Esophagus muscularis mucosa (tissue), 4 donors: ENCODE data around the gene MBNL1. TPM values are rescaled to one million over a fixed set of nuclear protein-coding genes. Genes with fewer than 3 reads are reported as not detected.

Experiments
- DNase-seq: peaks from one replicate; pipeline ENCODE4 v3.0.0-alpha.2; 2017; ENCODE audit errors: extremely low spot score
- H3K27ac ChIP-seq, 4 donors: fragments of 200-600 bp; sonication (generic); replicated peaks in 1 of 4; 1 replicate in 3 of 4; 2 replicates in 1 of 4; pipeline ENCODE4 v1.5.1; 2016 to 2019; ENCODE audit warnings: mild to moderate bottlenecking in 1 of 4
- H3K27me3 ChIP-seq, 4 donors: fragments of 200-600 bp; sonication (generic); one replicate each; pipeline versions ENCODE4 v1.5.1 to v1.6.0; 2016 to 2019
- H3K36me3 ChIP-seq, 4 donors: fragments of 200-600 bp; sonication (generic); one replicate each; pipeline ENCODE4 v1.5.1; 2016 to 2019
- H3K4me1 ChIP-seq, 4 donors: fragments of 200-600 bp; sonication (generic); one replicate each; pipeline ENCODE4 v1.5.1; 2016 to 2019
- H3K4me3 ChIP-seq, 4 donors: fragments of 200-600 bp; sonication (generic); 1 replicate in 2 of 4; 2 replicates in 2 of 4; pipeline ENCODE4 v1.5.1; 2016 to 2019; ENCODE audit warnings: mild to moderate bottlenecking in 4 of 4, moderate library complexity in 1 of 4
- H3K9me3 ChIP-seq, 4 donors: fragments of 200-600 bp; sonication (generic); 1 replicate in 3 of 4; 2 replicates in 1 of 4; pipeline ENCODE4 v1.5.1; 2016 to 2019
- EP300 ChIP-seq: sonication (generic); formaldehyde crosslinking; IDR thresholded peaks from one replicate; pipeline ENCODE4 v1.6.1; 2017; ENCODE audit warnings: antibody characterized with exemption
- POLR2A ChIP-seq: fragments of 450-650 bp; IDR thresholded peaks from one replicate; pipeline ENCODE4 v1.6.1; 2017; ENCODE audit warnings: antibody characterized with exemption, moderate library complexity, mild to moderate bottlenecking, low read depth
- POLR2AphosphoS5 ChIP-seq, 2 donors: sonication (generic); formaldehyde crosslinking; IDR thresholded peaks; one replicate each; pipeline ENCODE4 v1.6.1; 2017; ENCODE audit warnings: antibody characterized with exemption in 2 of 2
- WGBS: methylation state at CpG from one replicate; pipeline ENCODE4 v1.1.5; 2018; 5-methylcytosine and 5-hydroxymethylcytosine counted together
- intact Hi-C: fragments of 100-400 bp; cut with DNase I; formaldehyde crosslinking; loops from one replicate; pipeline ENCODE4 v1.15.1; 2023
- total RNA-seq, 4 donors: library from RNA; depleted of rRNA; stranded (reverse); fragments of >200 nt; gene quantifications; one replicate each; pipeline versions ENCODE4 v1.1.0 to v1.2.1, GENCODE V29; 2016
- TF ChIP-seq, protein P1 (sequence below), 3 experiments: fragments of 200-600 bp in 2 of 3; fragments of 450-650 bp in 1 of 3; sonication (generic) in 2 of 3; IDR thresholded peaks; one replicate each; pipeline ENCODE4 v1.5.1; 2017 to 2019; ENCODE audit warnings: antibody characterized with exemption in 3 of 3, mild to moderate bottlenecking in 2 of 3, moderate library complexity in 1 of 3

MBNL1 gene
- total RNA-seq, 4 donors from 2014 or later, result 635 to 868 (median 720) TPM

DNA sequence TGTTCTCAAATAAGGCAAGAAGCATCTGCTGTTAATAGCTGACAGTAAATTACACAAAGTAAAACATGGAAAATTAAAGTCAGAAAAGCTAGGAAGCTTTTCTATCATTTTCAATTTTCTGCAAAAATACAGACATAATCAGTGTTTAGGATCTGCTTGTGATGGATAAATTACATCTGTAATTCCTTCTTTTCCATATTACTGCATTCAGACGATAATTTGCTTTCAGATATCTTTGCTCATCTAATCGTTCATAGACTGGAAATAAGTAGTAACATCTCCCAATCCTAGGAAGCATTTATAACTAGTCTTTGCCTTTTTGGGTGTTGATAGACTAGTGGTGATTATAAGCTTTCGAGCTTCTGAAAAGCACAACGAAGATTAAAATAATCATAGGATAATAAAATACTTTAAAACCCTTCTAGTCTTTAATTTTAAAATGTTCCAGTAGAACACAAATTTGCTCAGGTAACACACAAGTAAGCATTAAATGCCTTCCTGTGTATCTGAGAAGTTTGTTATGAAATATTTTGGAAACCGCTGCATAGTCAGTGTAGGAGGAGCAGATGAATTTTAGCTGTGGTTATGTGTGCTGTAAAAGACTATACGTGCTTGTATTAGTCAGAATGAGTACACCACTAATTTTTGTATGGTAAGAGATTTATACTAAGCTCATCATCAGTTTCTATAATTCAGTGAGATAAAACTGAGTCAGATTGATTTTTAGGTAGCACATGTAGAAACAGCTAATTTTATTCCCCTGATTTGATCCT is 41.0 kb downstream of the MBNL1 start:
- 28% methylated on average over 6 of the region's 6 CpGs for WGBS
- no peaks in the 10 kb centered on the region for H3K27me3 ChIP-seq
- H3K4me3 ChIP-seq, result peak overlapping the region in 3 of 4 donors; percentile 14 to 24 (median 19)
- H3K4me1 ChIP-seq, result peaks cover 59 to 82% (median 79%) of the 10 kb centered on the region in 4 donors
- peak overlapping the region; percentile 62 to 84 (median 84) for H3K27ac ChIP-seq
- intact Hi-C loops, result loop anchor here (10.0 kb wide), 1 partner anchor 95 kb away; no protein-coding TSS in a partner anchor
- no peak for DNase-seq
- no peaks in the 10 kb centered on the region for H3K36me3 ChIP-seq
- no peaks in the 10 kb centered on the region for H3K9me3 ChIP-seq
- TF ChIP-seq POLR2AphosphoS5 (IDR thresholded peaks at IDR 0.05) (no peak), EP300 (no peak), POLR2A (no peak)
- TF ChIP-seq, protein P1, sequence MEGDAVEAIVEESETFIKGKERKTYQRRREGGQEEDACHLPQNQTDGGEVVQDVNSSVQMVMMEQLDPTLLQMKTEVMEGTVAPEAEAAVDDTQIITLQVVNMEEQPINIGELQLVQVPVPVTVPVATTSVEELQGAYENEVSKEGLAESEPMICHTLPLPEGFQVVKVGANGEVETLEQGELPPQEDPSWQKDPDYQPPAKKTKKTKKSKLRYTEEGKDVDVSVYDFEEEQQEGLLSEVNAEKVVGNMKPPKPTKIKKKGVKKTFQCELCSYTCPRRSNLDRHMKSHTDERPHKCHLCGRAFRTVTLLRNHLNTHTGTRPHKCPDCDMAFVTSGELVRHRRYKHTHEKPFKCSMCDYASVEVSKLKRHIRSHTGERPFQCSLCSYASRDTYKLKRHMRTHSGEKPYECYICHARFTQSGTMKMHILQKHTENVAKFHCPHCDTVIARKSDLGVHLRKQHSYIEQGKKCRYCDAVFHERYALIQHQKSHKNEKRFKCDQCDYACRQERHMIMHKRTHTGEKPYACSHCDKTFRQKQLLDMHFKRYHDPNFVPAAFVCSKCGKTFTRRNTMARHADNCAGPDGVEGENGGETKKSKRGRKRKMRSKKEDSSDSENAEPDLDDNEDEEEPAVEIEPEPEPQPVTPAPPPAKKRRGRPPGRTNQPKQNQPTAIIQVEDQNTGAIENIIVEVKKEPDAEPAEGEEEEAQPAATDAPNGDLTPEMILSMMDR (IDR thresholded peaks at IDR 0.05), result no peak

DNA sequence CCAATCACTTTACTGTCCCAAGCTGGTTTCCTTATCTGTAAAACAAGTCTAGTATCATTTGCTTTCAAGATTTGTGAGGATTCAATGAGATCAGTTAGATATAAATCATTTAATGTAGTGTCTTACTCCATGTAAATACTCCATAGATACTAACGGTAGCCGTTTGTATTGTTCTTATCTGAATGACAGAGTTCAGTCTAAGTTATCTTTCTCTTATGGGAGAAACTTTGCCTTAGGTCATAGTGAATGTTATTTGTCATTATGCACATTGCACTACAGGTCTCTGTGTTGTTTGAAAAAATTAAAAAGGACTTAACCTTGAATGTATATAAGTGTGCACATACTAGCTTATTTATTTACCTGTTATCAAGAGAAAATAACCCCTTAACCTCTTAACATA is 44.7 kb downstream of the MBNL1 start:
- no peak for DNase-seq
- intact Hi-C loops, result no loop called here
- Histone ChIP-seq H3K4me1 (peaks cover 55 to 82% (median 79%) of the 10 kb centered on the region in 4 donors), H3K27ac (peak overlapping the region in 3 of 4 donors; percentile 18 to 68 (median 24)), H3K27me3 (no peaks in the 10 kb centered on the region), H3K36me3 (no peaks in the 10 kb centered on the region), H3K9me3 (no peaks in the 10 kb centered on the region), H3K4me3 (no peak overlapping the region)
- TF ChIP-seq EP300 (no peak), POLR2AphosphoS5 (IDR thresholded peaks at IDR 0.05) (no peak)
- TF ChIP-seq, protein P1 (IDR thresholded peaks at IDR 0.05), result no peak
- 72% methylated on average over 2 of the region's 2 CpGs for WGBS

DNA sequence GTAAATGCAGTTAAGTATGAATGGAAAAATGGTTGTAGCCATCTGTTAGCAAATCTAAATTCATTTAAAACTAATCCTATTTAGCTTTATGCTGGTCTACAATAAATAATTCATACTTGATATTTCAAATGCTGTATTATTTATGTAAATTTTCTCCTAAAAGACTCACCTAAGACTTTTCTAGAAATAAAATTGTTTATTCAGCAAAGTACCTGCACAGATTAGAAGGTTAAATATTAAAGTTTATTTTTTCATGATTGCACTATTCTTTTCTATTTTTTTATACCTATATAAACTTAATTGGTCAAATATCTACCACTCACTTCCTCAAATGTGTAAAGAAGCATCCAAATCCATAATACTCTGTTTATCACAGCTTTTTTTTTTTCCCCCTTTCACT is 45.2 kb downstream of the MBNL1 start:
- H3K9me3 ChIP-seq, result no peaks in the 10 kb centered on the region
- TF ChIP-seq, protein P1 (IDR thresholded peaks at IDR 0.05), result no peak
- TF ChIP-seq EP300 (no peak), POLR2AphosphoS5 (IDR thresholded peaks at IDR 0.05) (no peak), POLR2A (no peak)

DNA sequence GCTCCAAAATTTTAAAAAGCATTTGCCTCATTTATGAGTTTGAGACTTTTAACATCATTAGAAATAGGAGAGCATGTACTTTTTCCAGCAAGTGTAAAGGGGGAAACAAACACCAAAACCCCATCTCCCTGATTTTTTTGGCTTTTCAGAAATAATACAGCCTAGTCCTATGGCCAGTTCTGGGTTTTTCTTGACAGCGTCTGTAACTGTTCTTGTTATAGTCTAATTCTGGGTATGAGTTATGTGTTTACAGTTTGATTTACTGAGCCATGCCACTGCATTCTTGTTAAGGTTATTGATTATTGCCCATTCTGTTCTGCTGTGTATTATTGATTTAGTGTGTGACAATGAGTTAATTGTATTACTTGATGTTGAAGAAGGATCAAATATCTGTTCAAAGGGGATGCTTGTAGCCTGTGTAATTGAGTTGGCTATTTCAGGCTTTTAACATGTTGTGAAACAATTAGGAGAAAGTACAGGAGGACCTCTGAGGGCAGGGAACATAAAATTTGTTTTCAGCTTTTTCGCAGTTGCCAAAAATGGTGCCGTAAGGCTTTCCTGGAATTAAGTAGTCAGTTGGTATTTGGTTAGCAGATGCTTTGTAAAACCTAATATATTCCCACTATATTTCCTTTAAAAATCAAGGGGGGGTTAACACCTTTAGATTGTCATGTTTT is 46.1 kb downstream of the MBNL1 start:
- H3K4me3 ChIP-seq, result no peak overlapping the region
- H3K36me3 ChIP-seq, result no peaks in the 10 kb centered on the region
- H3K27me3 ChIP-seq, result no peaks in the 10 kb centered on the region
- peak overlapping the region; percentile 40 to 68 (median 62) for H3K27ac ChIP-seq
- intact Hi-C loops, result no loop called here
- WGBS, result 83% methylated on average over 3 of the region's 3 CpGs
- H3K9me3 ChIP-seq, result no peaks in the 10 kb centered on the region
- H3K4me1 ChIP-seq, result peaks cover 60 to 82% (median 78%) of the 10 kb centered on the region in 4 donors
- no peak for DNase-seq
- TF ChIP-seq POLR2AphosphoS5 (IDR thresholded peaks at IDR 0.05) (peak in 1 of 2 donors; percentile 10), POLR2A (no peak)

More for the DNA sequence above, 45.2 kb downstream of the MBNL1 start:
- no peaks in the 10 kb centered on the region for H3K36me3 ChIP-seq
- no peaks in the 10 kb centered on the region for H3K27me3 ChIP-seq
- H3K4me1 ChIP-seq, result peaks cover 55 to 82% (median 79%) of the 10 kb centered on the region in 4 donors
- H3K4me3 ChIP-seq, result no peak overlapping the region
- DNase-seq, result no peak
- intact Hi-C loops, result no loop called here
- H3K27ac ChIP-seq, result peak overlapping the region; percentile 40 to 68 (median 62)

DNA sequence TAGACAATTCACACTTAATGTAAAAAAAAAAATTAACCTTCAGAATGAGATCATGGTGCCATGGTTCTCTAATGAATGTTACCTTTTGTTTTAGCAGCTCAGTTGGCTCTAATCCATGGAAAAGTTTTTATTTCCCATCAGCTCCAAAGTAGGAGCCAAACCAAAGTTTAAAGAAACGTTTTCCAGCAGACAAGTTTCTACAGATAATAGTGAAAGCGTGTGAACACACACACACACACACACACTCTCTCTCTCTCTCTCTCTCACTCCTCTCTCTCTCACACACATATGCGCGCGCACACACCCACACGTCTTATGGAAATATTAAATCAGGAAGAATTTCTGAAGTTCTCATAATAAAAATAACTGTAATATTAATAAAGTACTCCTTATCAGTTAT is 46.9 kb downstream of the MBNL1 start:
- intact Hi-C loops, result no loop called here
- Histone ChIP-seq H3K9me3 (no peaks in the 10 kb centered on the region), H3K4me1 (peaks cover 60 to 82% (median 78%) of the 10 kb centered on the region in 4 donors), H3K27me3 (no peaks in the 10 kb centered on the region), H3K4me3 (no peak overlapping the region), H3K27ac (peak overlapping the region; percentile 40 to 68 (median 62)), H3K36me3 (no peaks in the 10 kb centered on the region)
- DNase-seq, result no peak
- TF ChIP-seq EP300 (no peak), POLR2A (no peak), POLR2AphosphoS5 (IDR thresholded peaks at IDR 0.05) (no peak)
- TF ChIP-seq, protein P1 (IDR thresholded peaks at IDR 0.05), result no peak
- WGBS, result 63% methylated on average over 6 of the region's 6 CpGs
